ENCODE data around the gene RSPRY1. TPM values are rescaled to one million over a fixed set of nuclear protein-coding genes. Genes with fewer than 3 reads are reported as not detected.
A peak's percentile ranks its signal among the peaks of the same experiment; 100 is the strongest.

RSPRY1 gene
- total and polyA plus RNA-seq, 8 donors, result 32.5 to 46.8 (median 39.8) TPM

GRCh38 chr16:57138281-57138935 lies 47.7 kb upstream of the RSPRY1 start:
- Histone ChIP-seq H3K36me3 (peaks cover 0 to 23% of the 10 kb centered on the region in 2 donors), H3K4me1 (peaks cover 0 to 48% of the 10 kb centered on the region in 2 donors), H3K4me3 (no peak overlapping the region), H3K27me3 (no peaks in the 10 kb centered on the region), H3K27ac (no peak overlapping the region), H3K9me3 (no peaks in the 10 kb centered on the region)
- no peak for TF ChIP-seq CTCF (IDR thresholded peaks at IDR 0.05)
- DNase-seq, result peak in 2 of 4 donors; percentile 13 to 16
- intact Hi-C loops (cut with DNase I), result no loop called here
- ATAC-seq, result no peak

- peak overlapping the region in 1 of 2 donors; percentile 63 for H3K27ac ChIP-seq
These were observed 45.0 kb upstream of the RSPRY1 start for GRCh38 chr16:57140931-57141668.

GRCh38 chr16:57141822-57142631 lies 44.1 kb upstream of the RSPRY1 start:
- ATAC-seq (no peak), DNase-seq (peak in 1 of 4 donors; percentile 55)
- intact Hi-C loops (cut with DNase I), result no loop called here
- Histone ChIP-seq H3K4me1 (peaks cover 1 to 67% of the 10 kb centered on the region in 2 donors), H3K9me3 (no peaks in the 10 kb centered on the region), H3K36me3 (peaks cover 0 to 16% of the 10 kb centered on the region in 2 donors), H3K27ac (peak overlapping the region in 1 of 2 donors; percentile 28), H3K27me3 (no peaks in the 10 kb centered on the region), H3K4me3 (no peak overlapping the region)
- no peak for TF ChIP-seq CTCF (IDR thresholded peaks at IDR 0.05)

More at GRCh38 chr16:57140931-57141668, 45.0 kb upstream of the RSPRY1 start:
- Histone ChIP-seq H3K27me3 (no peaks in the 10 kb centered on the region), H3K4me1 (peaks cover 0 to 58% of the 10 kb centered on the region in 2 donors), H3K9me3 (no peaks in the 10 kb centered on the region), H3K4me3 (no peak overlapping the region), H3K36me3 (peaks cover 0 to 17% of the 10 kb centered on the region in 2 donors)
- intact Hi-C loops (cut with DNase I), result no loop called here
- DNase-seq (peak in 1 of 4 donors; percentile 47), ATAC-seq (no peak)
- no peak for TF ChIP-seq CTCF (IDR thresholded peaks at IDR 0.05)

- intact Hi-C loops (cut with DNase I), result no loop called here
- peak overlapping the region in 1 of 2 donors; percentile 53 for H3K27ac ChIP-seq
- no peaks in the 10 kb centered on the region for H3K9me3 ChIP-seq
- ATAC-seq, result no peak
- no peak overlapping the region for H3K4me3 ChIP-seq
- no peaks in the 10 kb centered on the region for H3K27me3 ChIP-seq
- H3K36me3 ChIP-seq, result peaks cover 0 to 3% of the 10 kb centered on the region in 2 donors
- no peak for TF ChIP-seq CTCF (IDR thresholded peaks at IDR 0.05)
- H3K4me1 ChIP-seq, result peaks cover 5 to 80% of the 10 kb centered on the region in 2 donors
- peak in 1 of 4 donors; percentile 50 for DNase-seq
These were observed 42.8 kb upstream of the RSPRY1 start for GRCh38 chr16:57143149-57143921.
